AG20443 (cell line): Measurements from ENCODE around the gene GIMAP5.
"Not testable (repeated sequence)": the region's sequence is repeated elsewhere in the genome, so short reads cannot be mapped to it uniquely, and the experiment has no call there.

ENCODE experiments used
- DNase-seq: peaks from one replicate; pipeline ENCODE4 v3.0.0; 2012; ENCODE audit warnings: low spot score, mixed read lengths

The GIMAP5 gene

DNA sequence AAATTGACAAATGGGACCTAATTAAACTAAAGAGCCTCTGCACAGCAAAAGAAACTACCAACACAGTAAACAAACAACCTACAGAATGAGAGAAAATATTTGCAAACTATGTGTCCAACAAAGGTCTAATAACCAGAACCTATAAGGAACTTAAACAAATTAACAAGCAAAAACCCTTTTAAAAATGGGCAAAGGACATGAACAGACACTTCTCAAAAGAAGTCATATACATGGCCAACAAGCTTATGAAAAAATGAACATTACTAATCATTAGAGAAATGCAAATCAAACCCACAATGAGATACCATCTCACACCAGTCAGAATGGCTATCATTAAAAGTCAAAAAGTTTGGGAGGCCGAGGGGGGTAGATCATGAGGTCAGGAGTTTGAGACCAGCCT, 36.9 kb downstream of the GIMAP5 start:
- DNase-seq = not testable (repeated sequence)

- DNase-seq = no peak
Observed at GRCh38 chr7:150778014-150778737, 41.0 kb downstream of the GIMAP5 start.

- DNase-seq = peak; percentile 75
Observed at GRCh38 chr7:150778738-150779301, 41.6 kb downstream of the GIMAP5 start.

- DNase-seq = no peak
Observed at GRCh38 chr7:150780292-150780691, 43.1 kb downstream of the GIMAP5 start.

DNA sequence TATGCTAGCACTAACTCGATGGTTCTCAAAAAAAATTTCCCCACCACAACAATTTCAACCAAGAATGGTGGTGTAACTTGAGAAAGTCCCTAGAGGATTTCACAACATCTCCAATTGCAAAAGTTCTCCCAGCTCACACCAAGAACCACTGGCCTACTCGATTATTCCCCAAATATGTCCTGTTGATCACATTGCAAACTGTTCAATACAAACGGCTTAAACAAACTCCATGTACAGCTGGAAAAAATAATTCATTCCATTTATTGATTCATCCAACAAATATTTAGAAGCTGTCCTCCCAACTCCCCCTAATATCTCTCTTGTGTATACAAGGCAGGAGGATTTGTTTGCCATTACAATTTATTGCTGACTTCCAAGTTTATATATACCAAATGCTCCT, 43.9 kb downstream of the GIMAP5 start:
- peak; percentile 35 for DNase-seq

DNA sequence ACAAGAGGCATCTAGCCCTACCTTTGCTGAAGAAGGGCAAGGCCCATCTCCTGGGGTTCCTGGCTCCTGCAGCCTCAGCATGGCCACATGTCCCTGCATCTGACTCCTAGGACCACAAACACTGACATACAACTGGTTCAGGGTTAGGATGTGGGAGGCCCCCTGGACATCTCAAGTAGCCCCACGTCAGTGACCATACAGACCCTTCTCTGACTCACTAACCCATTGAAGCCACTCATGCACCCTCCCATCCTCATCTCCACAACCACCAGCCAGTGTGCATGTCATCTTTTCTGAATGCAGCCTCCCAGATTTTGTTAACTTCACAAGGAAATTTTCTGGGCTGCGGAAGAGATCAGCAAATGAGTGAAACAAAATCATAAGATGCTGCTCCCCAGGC, 44.7 kb downstream of the GIMAP5 start:
- DNase-seq = no peak

DNA sequence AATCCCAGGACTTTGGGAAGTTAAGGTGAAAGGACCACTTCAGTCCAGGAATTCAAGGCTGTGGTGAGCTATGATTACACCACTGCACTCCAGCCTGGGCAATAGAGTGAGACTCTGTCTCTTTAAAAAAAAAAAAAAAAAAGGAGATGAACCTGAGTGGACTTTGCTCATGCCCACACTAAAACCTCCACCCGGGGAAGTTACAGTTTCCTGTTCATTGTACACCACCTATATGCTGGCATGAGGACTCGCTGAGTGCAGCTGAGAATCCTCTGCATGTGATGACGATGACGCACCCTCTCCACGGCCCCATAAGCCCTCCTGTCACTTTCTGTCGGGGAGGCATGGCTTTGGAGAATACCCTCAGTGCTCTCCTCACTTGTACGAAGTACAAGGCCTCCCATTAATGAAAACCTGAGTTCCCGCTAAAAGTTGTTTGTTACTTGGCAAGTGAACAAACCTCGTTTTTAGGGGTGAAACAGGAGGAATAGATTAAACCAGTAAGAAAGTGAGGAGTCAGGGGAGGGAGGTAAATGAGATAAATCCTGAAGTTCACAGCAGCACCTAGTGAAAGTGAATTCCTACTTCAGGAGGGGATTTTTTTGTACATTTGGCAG, 47.0 kb downstream of the GIMAP5 start:
- no peak for DNase-seq

DNA sequence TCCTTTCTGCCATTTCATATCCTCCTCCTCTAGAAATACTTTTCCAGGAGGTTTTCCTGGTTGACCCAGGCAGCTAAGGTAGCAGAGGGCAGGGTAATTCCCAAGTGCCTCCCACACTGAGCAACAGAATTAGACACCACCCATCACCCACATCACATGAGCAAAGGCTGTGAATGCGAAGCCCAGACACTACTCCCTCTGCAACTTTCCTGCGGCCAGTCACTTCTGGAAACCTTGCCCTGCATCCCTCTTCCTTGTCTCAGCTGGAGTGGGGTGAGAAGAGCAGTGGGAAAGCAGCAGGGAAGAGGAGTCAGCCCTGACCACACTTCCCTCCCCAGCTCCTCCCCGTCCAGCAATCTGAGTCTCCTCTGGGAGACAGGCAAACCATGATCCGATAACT, 47.7 kb downstream of the GIMAP5 start:
- no peak for DNase-seq

GRCh38 chr7:150787321-150788281, 50.4 kb downstream of the GIMAP5 start:
- DNase-seq = no peak

GRCh38 chr7:150788474-150789269, 51.5 kb downstream of the GIMAP5 start:
- no peak for DNase-seq

GRCh38 chr7:150790416-150791075, 53.3 kb downstream of the GIMAP5 start:
- no peak for DNase-seq

- DNase-seq = no peak
Observed at GRCh38 chr7:150791304-150791703, 54.1 kb downstream of the GIMAP5 start.

DNA sequence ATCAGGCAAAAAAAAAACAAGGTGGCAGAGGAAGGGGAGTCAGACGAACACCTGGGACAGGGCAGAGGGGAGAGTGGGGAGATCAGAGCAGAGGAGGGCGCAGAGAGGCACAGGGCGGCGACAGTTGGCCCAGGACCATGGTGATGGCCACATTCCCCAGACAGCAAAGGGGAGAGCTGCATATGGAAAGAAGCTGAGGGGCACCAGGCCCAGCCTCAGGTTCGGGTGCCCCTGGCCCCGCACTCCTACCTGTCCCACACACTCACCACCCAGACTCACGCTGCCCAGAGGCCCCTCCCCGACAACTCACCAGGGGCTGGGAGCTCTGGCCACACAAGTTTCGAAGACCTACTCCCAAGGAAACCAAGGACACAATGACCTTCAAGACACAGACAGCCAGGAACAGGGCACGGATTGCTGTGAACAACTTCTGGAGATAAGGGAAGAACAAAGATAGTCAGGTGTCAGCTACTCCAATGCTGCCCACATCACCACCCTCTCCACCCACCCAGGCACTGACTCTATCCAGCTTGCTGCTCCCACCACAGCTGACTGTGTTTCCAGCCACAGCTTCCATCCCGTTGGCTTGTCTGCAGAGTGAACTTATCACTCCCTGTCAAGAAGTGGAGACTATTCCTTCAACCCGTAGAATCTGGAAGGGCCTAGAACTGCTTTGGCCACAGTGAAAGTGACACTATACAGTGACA, 54.7 kb downstream of the GIMAP5 start:
- no peak for DNase-seq
